SIG-M5 treated with dmso at 0.1 percent for 504 hours (cell line): ENCODE measurements around the gene PTPRD.
"Not testable (repeated sequence)": the region's sequence is repeated elsewhere in the genome, so short reads cannot be mapped to it uniquely, and the experiment has no call there.

Source experiments
- DNase-seq: peaks from one replicate; lab custom pipeline; 2025; ENCODE audit not compliant: unreplicated experiment; lab: John Stamatoyannopoulos, UW

The PTPRD gene

GRCh38 chr9:8940650-8941049, 1672.2 kb downstream of the PTPRD start:
- DNase-seq, result no peak

- no peak for DNase-seq
Measured at GRCh38 chr9:8926461-8926860, 1686.3 kb downstream of the PTPRD start.

- no peak for DNase-seq
Measured at GRCh38 chr9:8924562-8924961, 1688.2 kb downstream of the PTPRD start.

DNA sequence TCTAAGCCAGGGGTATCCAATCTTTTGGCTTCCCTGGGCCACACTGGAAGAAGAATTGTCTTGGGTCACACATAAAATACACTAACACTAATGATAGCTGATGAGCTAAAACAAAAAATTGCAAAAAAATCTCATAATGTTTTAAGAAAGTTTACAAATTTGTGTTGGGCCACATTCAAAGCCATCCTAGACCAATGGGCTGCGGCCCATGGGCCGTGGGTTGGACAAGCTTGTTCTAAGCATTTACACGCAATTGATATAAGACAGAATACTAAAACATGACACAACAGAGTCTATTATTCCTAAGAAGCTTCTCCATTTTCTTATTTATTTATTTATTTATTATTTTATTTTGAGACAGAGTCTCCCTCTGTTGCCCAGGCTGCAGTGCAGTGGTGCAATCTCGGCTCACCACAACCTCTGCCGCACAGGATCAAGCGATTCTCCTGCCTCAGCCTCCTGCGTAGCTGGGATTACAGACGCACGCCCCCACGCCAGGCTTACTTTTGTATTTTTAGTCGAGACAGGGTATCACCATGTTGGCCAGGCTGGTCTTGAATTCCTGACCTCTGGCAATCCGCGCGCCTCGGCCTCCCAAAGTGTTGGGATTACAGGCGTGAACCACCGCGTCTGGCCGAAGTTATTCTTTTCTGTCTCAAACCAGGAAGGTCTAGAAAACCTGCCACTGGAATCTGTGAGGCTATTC, 1692.2 kb downstream of the PTPRD start:
- DNase-seq, result not testable (repeated sequence)

- no peak for DNase-seq
Measured at GRCh38 chr9:8917956-8918739, 1694.7 kb downstream of the PTPRD start.

DNA sequence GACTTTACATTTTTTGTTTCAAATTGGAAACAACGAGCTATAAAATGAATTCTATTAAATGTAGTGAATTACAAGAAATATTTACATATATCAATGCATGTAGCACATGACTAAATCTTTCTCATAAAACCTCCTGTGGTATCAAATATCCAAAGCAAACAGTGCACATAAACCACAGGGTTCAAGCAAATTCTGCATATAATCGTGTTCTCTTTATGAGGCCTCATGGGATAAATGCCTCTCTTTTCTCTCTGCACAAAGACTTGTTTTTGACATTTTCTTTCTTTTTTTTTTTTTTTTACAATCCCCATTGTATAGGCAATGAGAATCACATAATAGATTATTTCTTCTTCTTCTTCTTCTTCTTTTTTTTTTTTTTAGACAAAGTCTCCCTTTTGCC, 1696.0 kb downstream of the PTPRD start:
- no peak for DNase-seq

DNA sequence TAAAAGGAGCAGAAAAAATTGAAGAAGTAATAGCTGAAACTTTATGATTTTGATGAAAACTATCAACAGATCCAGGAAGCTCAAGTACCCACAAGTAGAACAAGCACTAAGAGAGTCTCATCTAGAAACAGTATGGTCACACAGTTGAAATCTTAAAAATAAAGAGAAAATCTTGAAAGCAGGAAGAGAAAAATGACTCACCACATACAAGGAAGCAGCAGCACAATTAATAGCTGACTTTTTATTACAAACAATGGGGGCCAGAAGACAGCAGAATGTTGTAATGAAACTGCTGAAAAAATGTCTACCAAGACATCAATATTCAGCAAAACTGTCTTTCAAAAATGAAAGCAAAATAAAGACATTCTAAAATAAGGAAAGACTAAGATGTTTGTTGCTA, 1704.9 kb downstream of the PTPRD start:
- no peak for DNase-seq

GRCh38 chr9:8905731-8906130, 1707.1 kb downstream of the PTPRD start:
- no peak for DNase-seq

- no peak for DNase-seq
Measured at GRCh38 chr9:8904771-8905515, 1707.9 kb downstream of the PTPRD start.

DNA sequence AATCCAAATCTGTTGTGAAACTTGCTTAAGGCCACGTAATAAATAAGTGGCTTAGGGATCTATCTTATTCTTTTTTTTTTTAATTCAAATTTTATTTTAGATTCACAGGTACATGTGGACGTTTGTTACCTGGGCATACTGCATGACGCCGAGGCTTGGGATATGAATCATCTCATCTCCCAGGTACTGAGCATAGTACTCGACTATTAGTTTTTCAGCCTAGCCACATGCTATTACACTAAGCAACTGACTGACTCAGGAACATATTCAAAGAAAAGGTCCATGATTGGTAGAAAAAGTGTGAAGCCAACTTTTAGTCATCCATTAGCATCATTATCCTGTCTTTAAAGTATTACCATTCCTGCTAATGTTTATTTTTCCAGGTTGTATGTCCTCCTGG, 1709.7 kb downstream of the PTPRD start:
- no peak for DNase-seq

DNA sequence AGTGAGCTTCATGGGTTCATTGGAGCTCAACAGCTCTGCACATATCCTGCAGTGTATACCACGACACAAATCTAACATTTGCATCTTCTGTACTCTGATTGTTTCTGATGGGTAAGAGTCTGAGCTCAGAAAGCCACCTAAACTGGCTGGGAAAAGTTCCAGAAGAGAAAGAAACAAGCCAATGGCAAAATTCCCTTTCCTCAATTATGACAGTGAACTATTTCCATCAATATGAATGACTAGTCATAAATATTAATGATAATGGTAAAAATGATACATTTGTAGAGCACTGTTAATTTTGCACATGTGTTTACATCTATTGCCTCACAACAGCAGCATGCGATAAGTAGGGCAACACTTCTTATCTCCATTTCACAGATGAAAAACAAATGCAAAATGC, 1711.7 kb downstream of the PTPRD start:
- no peak for DNase-seq

DNA sequence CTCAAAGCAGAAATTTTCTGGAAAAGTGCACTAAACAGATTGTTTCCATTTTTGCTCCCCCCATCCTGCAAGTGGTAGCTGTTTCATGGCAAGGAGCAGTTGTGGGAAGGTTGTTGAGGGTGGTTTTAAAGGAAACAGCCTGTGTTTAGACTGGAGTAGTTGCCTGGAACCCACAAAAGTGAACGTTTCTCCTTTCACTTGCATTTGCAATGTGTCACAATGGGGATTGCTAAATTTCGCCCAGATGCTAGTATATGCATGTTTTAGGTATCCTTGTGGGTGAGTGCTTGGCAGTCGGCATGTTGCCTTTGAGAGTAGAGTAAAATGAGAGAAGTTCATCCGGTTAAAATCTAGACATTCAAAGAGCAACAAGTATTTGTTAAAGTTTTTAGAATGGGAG, 1713.3 kb downstream of the PTPRD start:
- no peak for DNase-seq

DNA sequence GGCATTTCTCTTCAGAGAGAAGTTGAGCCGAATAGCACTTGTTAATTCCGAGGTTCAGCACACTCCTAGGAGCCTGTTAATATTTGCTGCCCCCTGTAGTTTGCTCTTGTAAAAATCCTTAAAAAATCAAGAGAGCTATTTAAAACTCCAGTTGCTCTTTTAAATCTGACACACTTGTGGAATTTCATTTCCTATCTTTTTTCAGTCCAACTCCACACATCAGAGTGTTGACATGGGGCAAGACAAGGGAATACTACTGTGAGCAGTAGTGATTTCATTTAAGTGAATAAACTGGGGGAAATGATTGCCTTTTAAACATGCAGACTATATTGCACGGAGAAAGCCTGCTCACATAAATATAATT, 1717.0 kb downstream of the PTPRD start:
- peak; percentile 36 for DNase-seq

GRCh38 chr9:8895106-8895860, 1717.5 kb downstream of the PTPRD start:
- no peak for DNase-seq

DNA sequence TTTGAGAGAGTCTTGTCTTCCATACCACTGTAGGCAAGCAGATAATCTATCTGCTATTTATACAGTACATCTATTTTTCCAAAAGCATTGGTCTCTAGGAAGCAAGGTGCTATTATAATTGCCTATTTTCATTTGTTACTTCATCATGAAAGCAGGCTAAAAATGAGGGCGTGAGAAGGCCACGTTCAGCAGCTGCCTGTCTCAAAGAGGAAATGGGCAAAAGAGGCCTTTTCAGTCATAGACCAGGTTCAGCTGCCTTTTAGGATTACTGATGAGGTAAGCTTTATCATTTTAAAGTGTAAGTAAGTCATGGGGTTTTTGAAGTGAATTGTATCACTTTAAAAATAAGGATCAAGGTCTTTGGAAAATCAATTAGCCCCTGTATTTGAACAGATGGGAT, 1722.1 kb downstream of the PTPRD start:
- no peak for DNase-seq

DNA sequence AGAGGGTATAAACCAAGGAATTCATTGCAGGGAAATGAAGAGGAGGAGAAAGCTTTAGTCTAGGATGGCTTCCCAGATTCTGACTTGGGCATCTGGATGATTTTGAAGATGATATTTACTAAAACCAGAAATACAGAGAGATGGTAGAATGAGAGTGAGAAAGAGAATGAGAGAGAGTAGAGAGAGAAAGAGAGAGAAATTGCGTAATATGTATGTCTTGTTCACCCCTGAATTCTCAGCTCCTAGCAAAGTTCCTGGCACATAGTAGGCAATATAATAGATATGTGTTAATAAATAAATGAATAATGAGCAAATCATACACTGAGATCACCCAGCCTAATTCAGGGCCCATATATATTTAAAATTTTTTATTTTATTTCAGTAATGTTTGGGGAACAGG, 1723.7 kb downstream of the PTPRD start:
- DNase-seq, result no peak

GRCh38 chr9:8888591-8888990, 1724.2 kb downstream of the PTPRD start:
- DNase-seq, result no peak

DNA sequence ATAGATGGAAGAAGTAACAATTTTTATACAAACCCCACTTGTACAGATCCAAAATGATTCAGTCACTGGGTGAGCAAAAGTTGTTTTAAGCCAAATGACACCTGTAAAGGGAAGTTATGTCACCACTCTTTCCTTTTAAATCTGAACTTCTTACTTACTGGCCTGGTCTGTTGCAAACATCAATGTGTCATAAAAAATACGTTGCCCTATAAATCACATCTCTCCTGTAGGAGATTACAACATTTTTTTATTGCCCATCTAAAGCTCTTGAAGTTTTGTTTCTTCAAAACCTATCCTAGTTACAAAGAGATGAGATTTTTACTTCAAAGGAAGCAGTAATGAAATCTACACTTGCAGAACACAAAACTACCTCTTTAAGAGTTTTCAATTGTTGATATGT, 1725.4 kb downstream of the PTPRD start:
- no peak for DNase-seq

GRCh38 chr9:8883321-8883720, 1729.5 kb downstream of the PTPRD start:
- DNase-seq, result no peak

- no peak for DNase-seq
Measured at GRCh38 chr9:8880060-8880459, 1732.7 kb downstream of the PTPRD start.

GRCh38 chr9:8879284-8879683, 1733.5 kb downstream of the PTPRD start:
- DNase-seq, result no peak
